Muscle of leg (tissue), 11 donors: ENCODE results near the gene KCNJ15. TPM values are rescaled to one million over a fixed set of nuclear protein-coding genes. Genes with fewer than 3 reads are reported as not detected.
"Not testable (repeated sequence)": the region's sequence is repeated elsewhere in the genome, so short reads cannot be mapped to it uniquely, and the experiment has no call there.

Experiments
- DNase-seq: peaks from one replicate; pipeline ENCODE4 v3.0.0; 2013
- H3K27ac ChIP-seq: one replicate; pipeline ENCODE4 v1.5.1; 2013; ENCODE audit warnings: mild to moderate bottlenecking, low read length, control low read depth
- H3K27me3 ChIP-seq: one replicate; pipeline ENCODE4 v1.6.1; 2013; ENCODE audit warnings: low read length; ENCODE audit not compliant: control insufficient read depth, insufficient read depth
- H3K36me3 ChIP-seq: one replicate; pipeline ENCODE4 v1.6.1; 2013; ENCODE audit warnings: low read length; ENCODE audit not compliant: control insufficient read depth, insufficient read depth
- H3K4me1 ChIP-seq: one replicate; pipeline ENCODE4 v1.6.1; 2013; ENCODE audit warnings: low read length; ENCODE audit not compliant: control insufficient read depth, insufficient read depth
- H3K4me3 ChIP-seq: one replicate; pipeline ENCODE4 v1.5.1; 2013; ENCODE audit warnings: low read length, control low read depth
- H3K9me3 ChIP-seq: replicated peaks from 2 replicates; pipeline ENCODE4 v1.6.1; 2013; ENCODE audit warnings: low read depth, low read length; ENCODE audit not compliant: control insufficient read depth
- WGBS: methylation state at CpG from one replicate; pipeline ENCODE4 v1.1.5; 2013; ENCODE audit warnings: missing lambda C conversion rate; ENCODE audit not compliant: insufficient coverage; 5-methylcytosine and 5-hydroxymethylcytosine counted together
- polyA plus RNA-seq, 8 donors: library from polyadenylated mRNA; unstranded; fragments of 120-200 nt; gene quantifications; one replicate each; pipeline versions ENCODE4 v1.2.1 to v1.2.3, GENCODE V29; 2013; ENCODE audit warnings: inconsistent platforms in 1 of 8, low replicate concordance in 1 of 8; ENCODE audit not compliant: insufficient read length in 8 of 8, insufficient read depth in 1 of 8
- total RNA-seq: library from RNA; stranded (reverse); fragments of 120-200 nt; gene quantifications from one replicate; pipeline ENCODE4 v1.2.4, GENCODE V29; 2013

KCNJ15 gene
- total and polyA plus RNA-seq, 9 donors = 0.24 to 2.3 (median 0.39) TPM

DNA sequence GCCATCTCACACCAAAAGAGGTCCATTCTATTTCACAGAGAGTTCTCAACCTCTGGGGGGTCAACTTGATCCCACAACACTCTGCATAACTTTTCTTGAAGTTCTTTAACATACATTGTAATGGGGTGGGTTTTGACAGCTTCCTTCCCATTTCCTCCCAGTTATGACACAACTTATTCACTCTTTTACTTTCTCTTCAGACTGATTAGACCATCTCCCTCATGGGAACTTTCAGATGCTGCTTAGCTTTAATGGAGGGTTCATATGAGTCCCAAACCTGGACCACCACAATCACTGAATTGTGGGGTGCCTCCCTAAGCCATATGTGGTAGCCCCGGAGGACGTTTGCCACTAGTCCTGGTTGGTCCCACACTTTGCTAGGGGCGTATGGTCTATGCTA lies 28.3 kb upstream of the KCNJ15 start:
- Histone ChIP-seq H3K27ac (no peak overlapping the region), H3K4me1 (no peaks in the 10 kb centered on the region), H3K36me3 (no peaks in the 10 kb centered on the region), H3K27me3 (no peaks in the 10 kb centered on the region), H3K9me3 (peaks cover 52% of the 10 kb centered on the region), H3K4me3 (no peak overlapping the region)
- DNase-seq = no peak
- WGBS = 84% methylated on average over 3 of the region's 3 CpGs

DNA sequence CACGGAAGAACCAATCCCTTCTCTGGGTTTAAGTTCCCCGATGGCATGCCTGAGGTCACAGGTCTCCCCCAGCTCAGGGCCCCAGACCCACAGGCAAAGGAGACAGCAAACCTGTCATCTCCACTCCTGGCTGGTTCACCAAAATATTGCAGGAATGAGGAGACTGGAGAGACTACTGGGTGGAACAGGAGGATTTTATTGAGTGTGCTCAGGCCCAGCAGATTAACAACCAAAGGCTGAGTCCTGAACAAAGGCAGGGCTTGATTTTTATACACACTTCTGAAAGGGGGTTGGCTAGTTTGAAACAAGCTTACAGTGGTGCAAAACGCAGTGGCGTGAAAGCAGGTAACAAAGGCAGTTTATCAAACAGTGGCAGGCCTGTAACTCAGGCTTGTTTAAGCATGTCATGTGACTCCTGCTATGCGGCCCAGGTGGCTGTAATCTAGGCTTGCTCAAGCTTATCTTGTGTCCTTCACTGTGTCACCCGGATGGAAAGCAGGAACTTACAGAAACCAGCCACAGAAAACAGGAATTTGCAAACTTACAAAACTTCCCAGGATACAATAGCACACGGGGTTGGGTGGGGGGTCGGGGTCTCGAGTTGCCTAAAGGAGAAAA lies 27.4 kb upstream of the KCNJ15 start:
- Histone ChIP-seq H3K4me1 (no peaks in the 10 kb centered on the region), H3K36me3 (no peaks in the 10 kb centered on the region), H3K9me3 (peaks cover 46% of the 10 kb centered on the region), H3K27me3 (no peaks in the 10 kb centered on the region), H3K4me3 (no peak overlapping the region), H3K27ac (no peak overlapping the region)
- 97% methylated on average over 5 of the region's 9 CpGs for WGBS
- DNase-seq = no peak

DNA sequence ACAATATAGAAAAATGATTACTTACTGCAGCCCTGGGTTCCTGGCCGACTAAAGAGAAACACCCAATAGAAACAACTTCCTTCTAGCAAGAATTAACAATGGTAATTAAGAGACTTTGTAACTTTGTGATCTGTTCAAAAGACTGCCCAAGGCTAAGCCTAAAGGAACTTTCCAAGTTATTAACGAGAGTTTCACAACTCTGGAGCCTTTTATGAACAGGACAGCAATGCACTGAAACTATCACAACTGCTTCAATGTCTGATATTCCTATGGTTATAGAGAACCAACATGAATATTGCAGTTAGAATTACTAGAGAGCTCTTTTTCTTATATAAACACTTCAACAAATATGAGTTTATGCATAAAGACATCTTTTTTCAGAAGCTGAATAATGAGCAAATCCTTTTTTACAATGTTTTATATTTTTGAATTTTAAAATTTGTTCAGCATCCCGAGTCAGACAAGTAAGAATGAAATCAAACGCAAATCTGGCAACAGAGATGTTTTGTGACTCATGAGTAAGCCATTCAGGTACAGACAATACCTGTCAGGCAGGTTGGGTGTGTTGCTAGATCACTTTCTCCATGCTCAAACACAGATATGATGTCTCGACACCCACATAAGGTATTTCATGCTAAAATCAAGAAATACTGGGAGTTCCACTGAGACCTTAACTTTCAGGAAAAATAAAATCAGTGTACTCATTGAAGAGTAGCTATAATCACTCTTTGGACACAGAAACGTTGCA lies 22.2 kb upstream of the KCNJ15 start:
- Histone ChIP-seq H3K27me3 (no peaks in the 10 kb centered on the region), H3K36me3 (no peaks in the 10 kb centered on the region), H3K9me3 (peaks cover 6% of the 10 kb centered on the region), H3K4me1 (no peaks in the 10 kb centered on the region), H3K4me3 (no peak overlapping the region), H3K27ac (no peak overlapping the region)
- no peak for DNase-seq
- 80% methylated on average over 1 of the region's 6 CpGs for WGBS

DNA sequence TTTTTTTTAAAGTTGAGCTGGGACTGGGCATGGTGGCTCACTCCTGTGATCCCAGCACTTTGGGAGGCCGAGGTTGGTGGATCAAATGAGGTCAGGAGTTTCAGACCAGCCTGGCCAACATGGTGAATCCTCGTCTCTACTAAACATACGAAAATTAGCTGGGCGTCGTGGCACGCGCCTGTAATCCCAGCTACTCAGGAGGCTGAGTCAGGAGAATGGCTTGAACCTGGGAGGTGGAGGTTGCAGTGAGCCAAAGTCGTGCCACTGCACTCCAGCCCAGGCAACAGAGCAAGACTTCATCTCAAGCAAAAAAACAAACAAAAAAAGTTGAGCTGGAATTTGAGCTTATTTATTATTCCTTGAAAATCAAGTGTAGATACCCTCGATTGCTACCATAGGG lies 21.5 kb upstream of the KCNJ15 start:
- not testable (repeated sequence) for H3K36me3 ChIP-seq, H3K4me1 ChIP-seq, H3K27ac ChIP-seq, DNase-seq, H3K4me3 ChIP-seq, H3K27me3 ChIP-seq, H3K9me3 ChIP-seq
- WGBS = 83% methylated on average over 1 of the region's 9 CpGs

DNA sequence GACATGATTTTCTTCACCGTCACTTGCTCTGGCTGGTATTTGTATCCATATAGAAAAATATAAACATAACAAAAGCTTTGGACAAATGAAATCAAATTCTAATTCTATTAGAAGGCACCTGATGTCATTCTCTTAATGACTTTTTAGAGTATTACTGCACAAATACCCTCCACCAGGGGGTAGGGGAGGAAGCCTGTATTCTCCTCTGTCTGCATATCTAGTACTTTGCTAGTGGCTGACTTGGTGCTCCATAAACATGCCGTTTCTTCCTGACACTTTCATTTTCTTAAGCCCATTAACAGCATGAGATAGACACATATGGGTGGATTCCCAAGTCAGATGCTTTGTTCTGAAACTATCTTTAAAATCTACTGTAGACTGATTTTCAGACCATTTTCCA lies 20.6 kb upstream of the KCNJ15 start:
- no peak for DNase-seq
- no peak overlapping the region for H3K27ac ChIP-seq
- no peaks in the 10 kb centered on the region for H3K36me3 ChIP-seq
- WGBS = no CpG with 5 or more reads among the region's 2 CpGs
- no peaks in the 10 kb centered on the region for H3K4me1 ChIP-seq
- no peaks in the 10 kb centered on the region for H3K27me3 ChIP-seq
- H3K9me3 ChIP-seq = no peaks in the 10 kb centered on the region
- H3K4me3 ChIP-seq = no peak overlapping the region

DNA sequence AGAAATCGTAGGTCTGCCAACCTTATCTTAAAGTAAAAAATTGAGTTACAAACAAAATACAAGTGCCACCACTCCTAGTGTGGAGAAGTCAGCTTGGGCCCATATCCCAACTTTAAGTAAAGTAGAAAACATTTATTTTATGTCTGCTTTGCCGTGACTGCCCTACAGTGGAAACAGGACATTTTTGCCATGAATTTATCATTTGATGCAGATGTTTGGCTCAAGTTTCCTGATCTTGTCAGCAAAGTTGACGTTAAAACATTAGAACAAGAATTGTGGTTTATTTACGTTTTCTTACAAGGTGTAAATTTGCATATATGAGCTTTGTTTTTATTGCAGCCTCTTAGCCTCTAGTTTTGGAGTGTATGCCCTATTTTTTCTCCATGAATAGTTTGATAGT lies 17.1 kb upstream of the KCNJ15 start:
- Histone ChIP-seq H3K27ac (no peak overlapping the region), H3K27me3 (no peaks in the 10 kb centered on the region), H3K4me3 (no peak overlapping the region), H3K9me3 (no peaks in the 10 kb centered on the region), H3K36me3 (no peaks in the 10 kb centered on the region), H3K4me1 (no peaks in the 10 kb centered on the region)
- 83% methylated on average over 1 of the region's 4 CpGs for WGBS
- DNase-seq = peak; percentile 33

DNA sequence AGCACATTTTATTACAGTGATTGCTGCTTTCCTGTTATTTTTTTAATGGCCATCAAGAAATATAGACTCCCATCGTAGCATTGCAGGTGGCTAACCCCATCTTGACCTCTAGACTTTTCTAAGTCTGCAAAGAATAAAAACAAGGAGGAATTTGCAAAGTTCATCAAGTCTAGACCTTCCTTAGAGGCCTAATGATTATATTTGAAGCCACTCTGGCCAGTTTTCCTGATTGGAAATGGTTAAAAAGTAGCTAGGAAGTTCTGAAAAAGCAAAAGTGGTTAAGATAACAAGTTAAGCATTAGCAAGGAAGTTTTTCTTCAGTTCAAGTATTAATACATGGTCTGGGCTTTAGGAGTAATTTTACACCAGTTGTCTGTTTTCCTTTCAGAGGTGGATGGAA lies 16.7 kb upstream of the KCNJ15 start:
- peak; percentile 60 for DNase-seq
- Histone ChIP-seq H3K27me3 (no peaks in the 10 kb centered on the region), H3K4me3 (no peak overlapping the region)

DNA sequence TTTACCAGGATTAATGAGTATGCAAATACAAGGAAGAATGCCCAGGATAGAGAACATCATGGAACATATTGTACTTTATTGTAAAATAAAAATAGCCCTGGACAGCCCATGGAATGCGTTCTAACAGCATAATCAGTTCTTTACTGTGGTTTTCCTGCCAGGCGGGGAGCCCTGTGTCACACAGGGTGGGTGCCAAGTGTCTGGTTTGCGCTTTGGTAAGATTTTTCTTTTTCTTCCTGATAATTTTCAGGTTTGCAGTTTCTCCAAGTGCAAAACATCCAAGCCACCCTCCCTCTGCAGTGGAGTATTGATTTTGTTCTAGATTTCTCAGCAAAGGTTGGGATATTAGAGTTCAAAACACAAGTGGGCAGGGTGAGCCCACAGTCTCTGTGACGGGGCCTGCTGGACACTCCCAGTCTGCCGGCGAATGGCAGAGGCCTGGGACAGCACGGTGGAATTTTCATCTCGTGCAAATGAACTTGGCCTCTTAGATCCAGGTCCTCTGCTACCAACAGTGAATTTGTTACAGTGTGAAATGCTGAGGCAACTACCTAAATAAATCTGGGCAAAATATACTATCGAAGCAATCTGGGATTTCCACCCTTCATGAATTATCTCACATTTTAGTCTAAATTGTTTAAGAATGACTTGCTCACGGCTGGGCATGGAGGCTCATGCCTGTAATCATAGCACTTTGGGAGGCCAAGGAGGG lies 15.6 kb upstream of the KCNJ15 start:
- H3K27me3 ChIP-seq = no peaks in the 10 kb centered on the region
- H3K4me1 ChIP-seq = no peaks in the 10 kb centered on the region
- H3K27ac ChIP-seq = no peak overlapping the region
- WGBS = 86% methylated on average over 1 of the region's 10 CpGs
- H3K9me3 ChIP-seq = no peaks in the 10 kb centered on the region
- no peak overlapping the region for H3K4me3 ChIP-seq
- peak; percentile 42 for DNase-seq
- H3K36me3 ChIP-seq = no peaks in the 10 kb centered on the region

More for the DNA sequence above, 16.7 kb upstream of the KCNJ15 start:
- H3K36me3 ChIP-seq = no peaks in the 10 kb centered on the region
- H3K9me3 ChIP-seq = no peaks in the 10 kb centered on the region
- no peaks in the 10 kb centered on the region for H3K4me1 ChIP-seq
- H3K27ac ChIP-seq = no peak overlapping the region
- WGBS = no CpG with 5 or more reads among the region's 1 CpG

DNA sequence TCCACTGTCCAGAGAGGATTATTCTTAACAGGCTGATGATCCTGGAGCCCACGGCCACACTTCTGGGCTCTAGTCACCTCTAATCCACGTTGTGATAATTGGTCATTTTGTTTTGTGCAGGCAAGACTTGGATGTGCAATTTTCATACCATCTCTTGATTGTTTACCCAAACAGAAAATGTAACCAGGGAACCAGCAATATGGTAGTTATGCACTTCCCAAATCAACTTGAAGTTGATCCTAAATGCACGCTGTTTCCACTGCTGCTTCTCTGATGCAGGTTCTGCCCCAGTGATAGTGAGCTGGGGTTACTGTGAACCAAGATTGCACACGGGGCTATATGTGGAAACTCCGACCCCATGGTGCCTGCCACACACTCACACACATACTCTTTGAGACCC lies 14.7 kb upstream of the KCNJ15 start:
- Histone ChIP-seq H3K4me3 (no peak overlapping the region), H3K9me3 (no peaks in the 10 kb centered on the region), H3K27ac (no peak overlapping the region), H3K27me3 (no peaks in the 10 kb centered on the region), H3K36me3 (no peaks in the 10 kb centered on the region), H3K4me1 (no peaks in the 10 kb centered on the region)
- 60% methylated on average over 1 of the region's 5 CpGs for WGBS
- DNase-seq = no peak

DNA sequence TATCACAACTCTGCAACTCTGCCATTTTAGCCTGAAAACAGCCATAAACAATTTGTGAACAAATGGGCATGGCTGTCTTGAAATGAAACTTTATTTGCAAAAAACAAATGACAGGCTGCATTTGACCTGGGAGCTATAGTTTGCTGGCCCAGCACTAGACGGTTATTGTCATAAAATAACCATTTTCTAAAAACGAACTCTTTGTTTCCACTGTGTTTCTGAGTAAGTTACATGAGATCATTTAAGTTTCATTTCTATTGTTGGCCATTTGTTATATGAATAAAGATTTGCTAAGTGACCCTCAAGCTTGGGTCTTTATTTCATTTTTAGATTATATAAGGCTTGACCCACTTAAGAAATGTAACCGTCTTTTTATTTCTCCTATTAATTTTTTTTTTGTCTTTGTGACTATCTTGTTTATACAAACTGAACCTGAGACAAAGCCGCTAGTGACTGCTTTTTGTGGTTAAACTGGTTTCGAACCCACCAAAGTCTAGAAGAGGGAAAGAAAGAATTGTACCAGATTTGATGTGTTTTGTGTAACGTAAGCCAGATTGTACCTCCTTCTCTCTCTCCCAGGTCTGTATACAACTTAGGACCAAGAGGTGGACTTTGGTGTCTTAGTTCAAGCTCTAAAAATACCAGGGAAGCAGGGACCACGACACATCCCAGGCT lies 12.9 kb upstream of the KCNJ15 start:
- H3K36me3 ChIP-seq = no peaks in the 10 kb centered on the region
- H3K27me3 ChIP-seq = no peaks in the 10 kb centered on the region
- no peak overlapping the region for H3K27ac ChIP-seq
- no peaks in the 10 kb centered on the region for H3K4me1 ChIP-seq
- 100% methylated on average over 1 of the region's 7 CpGs for WGBS
- H3K9me3 ChIP-seq = no peaks in the 10 kb centered on the region
- no peak for DNase-seq
- no peak overlapping the region for H3K4me3 ChIP-seq
